Activated naive CD8-positive, alpha-beta T cell treated with anti-CD3 and anti-CD28 coated beads, Interleukin-2, amount 50 U/mL, for 24 hours (primary cell): ENCODE measurements around the gene RDH16.
"Not testable (repeated sequence)": the region's sequence is repeated elsewhere in the genome, so short reads cannot be mapped to it uniquely, and the experiment has no call there.

Experiments
- ATAC-seq: fragments of 150-1000 bp; cut with Tn5 transposase; one replicate; pipeline ENCODE4 v1.10.0; 2021
- DNase-seq: peaks from one replicate; pipeline ENCODE4 v3.0.0; 2021
- H3K27ac Mint-ChIP-seq: one replicate; pipeline ENCODE4 v1.8.0; 2021; ENCODE audit warnings: mild to moderate bottlenecking, mixed read lengths
- H3K27me3 Mint-ChIP-seq: one replicate; pipeline ENCODE4 v1.8.0; 2021; ENCODE audit warnings: mixed read lengths
- H3K36me3 Mint-ChIP-seq: one replicate; pipeline ENCODE4 v1.8.0; 2021; ENCODE audit warnings: low read depth, mixed read lengths
- H3K4me1 Mint-ChIP-seq: one replicate; pipeline ENCODE4 v1.8.0; 2021; ENCODE audit warnings: mixed read lengths
- H3K4me3 Mint-ChIP-seq: one replicate; pipeline ENCODE4 v1.8.0; 2021; ENCODE audit warnings: mild to moderate bottlenecking, moderate library complexity, mixed read lengths
- H3K9me3 Mint-ChIP-seq: one replicate; pipeline ENCODE4 v1.8.0; 2021; ENCODE audit warnings: mixed read lengths

The RDH16 gene

GRCh38 chr12:56979628-56980027 lies 22.2 kb upstream of the RDH16 start:
- no peaks in the 10 kb centered on the region for H3K27me3 Mint-ChIP-seq
- DNase-seq = no peak
- ATAC-seq = no peak
- no peaks in the 10 kb centered on the region for H3K9me3 Mint-ChIP-seq
- H3K4me1 Mint-ChIP-seq = no peaks in the 10 kb centered on the region
- no peak overlapping the region for H3K27ac Mint-ChIP-seq
- no peak overlapping the region for H3K4me3 Mint-ChIP-seq
- no peaks in the 10 kb centered on the region for H3K36me3 Mint-ChIP-seq

- no peaks in the 10 kb centered on the region for H3K4me1 Mint-ChIP-seq
- no peaks in the 10 kb centered on the region for H3K36me3 Mint-ChIP-seq
- no peak overlapping the region for H3K27ac Mint-ChIP-seq
- H3K27me3 Mint-ChIP-seq = no peaks in the 10 kb centered on the region
- DNase-seq = no peak
- no peaks in the 10 kb centered on the region for H3K9me3 Mint-ChIP-seq
- no peak overlapping the region for H3K4me3 Mint-ChIP-seq
- no peak for ATAC-seq
Measured at GRCh38 chr12:56978397-56979138, 21.2 kb upstream of the RDH16 start.

GRCh38 chr12:56977361-56977760 lies 20.0 kb upstream of the RDH16 start:
- H3K9me3 Mint-ChIP-seq, H3K36me3 Mint-ChIP-seq, DNase-seq, H3K27me3 Mint-ChIP-seq, ATAC-seq, H3K4me3 Mint-ChIP-seq, H3K4me1 Mint-ChIP-seq, H3K27ac Mint-ChIP-seq: not testable (repeated sequence)

- H3K27me3 Mint-ChIP-seq, DNase-seq, H3K36me3 Mint-ChIP-seq, H3K4me1 Mint-ChIP-seq, ATAC-seq, H3K4me3 Mint-ChIP-seq, H3K27ac Mint-ChIP-seq, H3K9me3 Mint-ChIP-seq: not testable (repeated sequence)
Measured at GRCh38 chr12:56974224-56974623, 16.8 kb upstream of the RDH16 start.

- not testable (repeated sequence) for ATAC-seq, H3K27me3 Mint-ChIP-seq, H3K4me1 Mint-ChIP-seq, DNase-seq, H3K4me3 Mint-ChIP-seq, H3K36me3 Mint-ChIP-seq, H3K9me3 Mint-ChIP-seq, H3K27ac Mint-ChIP-seq
Measured at GRCh38 chr12:56968910-56969309, 11.5 kb upstream of the RDH16 start.

- not testable (repeated sequence) for H3K4me3 Mint-ChIP-seq, ATAC-seq, H3K36me3 Mint-ChIP-seq, H3K27ac Mint-ChIP-seq, H3K9me3 Mint-ChIP-seq, H3K4me1 Mint-ChIP-seq, H3K27me3 Mint-ChIP-seq, DNase-seq
Measured at GRCh38 chr12:56965997-56966642, 8.7 kb upstream of the RDH16 start.

- H3K4me1 Mint-ChIP-seq, H3K36me3 Mint-ChIP-seq, ATAC-seq, DNase-seq, H3K4me3 Mint-ChIP-seq, H3K27me3 Mint-ChIP-seq, H3K9me3 Mint-ChIP-seq, H3K27ac Mint-ChIP-seq: not testable (repeated sequence)
Measured at GRCh38 chr12:56965124-56965523, 7.7 kb upstream of the RDH16 start.

- ATAC-seq, H3K27ac Mint-ChIP-seq, H3K27me3 Mint-ChIP-seq, H3K4me1 Mint-ChIP-seq, DNase-seq, H3K4me3 Mint-ChIP-seq, H3K9me3 Mint-ChIP-seq, H3K36me3 Mint-ChIP-seq: not testable (repeated sequence)
Measured at GRCh38 chr12:56963557-56963956, 6.1 kb upstream of the RDH16 start.

- H3K9me3 Mint-ChIP-seq, H3K36me3 Mint-ChIP-seq, H3K4me1 Mint-ChIP-seq, H3K27me3 Mint-ChIP-seq, H3K4me3 Mint-ChIP-seq, H3K27ac Mint-ChIP-seq, ATAC-seq, DNase-seq: not testable (repeated sequence)
Measured at GRCh38 chr12:56962247-56962646, 4.8 kb upstream of the RDH16 start.

GRCh38 chr12:56958422-56958821 lies 1.0 kb upstream of the RDH16 start:
- DNase-seq (no peak), ATAC-seq (no peak)
- no peak overlapping the region for H3K27ac Mint-ChIP-seq
- H3K27me3 Mint-ChIP-seq = peaks cover 4% of the 10 kb centered on the region
- H3K36me3 Mint-ChIP-seq = no peaks in the 10 kb centered on the region
- peaks cover 7% of the 10 kb centered on the region for H3K9me3 Mint-ChIP-seq
- H3K4me1 Mint-ChIP-seq = no peaks in the 10 kb centered on the region
- no peak overlapping the region for H3K4me3 Mint-ChIP-seq

GRCh38 chr12:56955631-56956256 lies 1.7 kb downstream of the RDH16 start:
- Mint-ChIP-seq H3K4me3 (no peak overlapping the region), H3K4me1 (no peaks in the 10 kb centered on the region), H3K27me3 (peaks cover under 1% of the 10 kb centered on the region), H3K27ac (no peak overlapping the region), H3K36me3 (no peaks in the 10 kb centered on the region), H3K9me3 (peaks cover 4% of the 10 kb centered on the region)
- no peak for ATAC-seq
- DNase-seq = no peak

GRCh38 chr12:56954958-56955355 lies 2.5 kb downstream of the RDH16 start:
- H3K4me3 Mint-ChIP-seq = no peak overlapping the region
- no peak for DNase-seq
- no peaks in the 10 kb centered on the region for H3K36me3 Mint-ChIP-seq
- no peak overlapping the region for H3K27ac Mint-ChIP-seq
- peaks cover 4% of the 10 kb centered on the region for H3K9me3 Mint-ChIP-seq
- H3K27me3 Mint-ChIP-seq = no peaks in the 10 kb centered on the region
- H3K4me1 Mint-ChIP-seq = no peaks in the 10 kb centered on the region
- ATAC-seq = no peak

GRCh38 chr12:56954057-56954957 lies 3.1 kb downstream of the RDH16 start:
- ATAC-seq (no peak), DNase-seq (no peak)
- Mint-ChIP-seq H3K27me3 (no peaks in the 10 kb centered on the region), H3K36me3 (no peaks in the 10 kb centered on the region), H3K4me1 (no peaks in the 10 kb centered on the region), H3K27ac (no peak overlapping the region), H3K9me3 (peaks cover under 1% of the 10 kb centered on the region), H3K4me3 (no peak overlapping the region)

- ATAC-seq = no peak
Measured at GRCh38 chr12:56953314-56953713, 4.1 kb downstream of the RDH16 start.

More at GRCh38 chr12:56953314-56953713, 4.1 kb downstream of the RDH16 start:
- Mint-ChIP-seq H3K27ac (no peak overlapping the region), H3K4me1 (no peaks in the 10 kb centered on the region), H3K4me3 (no peak overlapping the region), H3K9me3 (no peaks in the 10 kb centered on the region), H3K27me3 (no peaks in the 10 kb centered on the region), H3K36me3 (no peaks in the 10 kb centered on the region)
- DNase-seq = no peak
